ENCODE data around the gene DENND5A.
A peak's percentile ranks its signal among the peaks of the same experiment; 100 is the strongest.

Gene DENND5A

DNA sequence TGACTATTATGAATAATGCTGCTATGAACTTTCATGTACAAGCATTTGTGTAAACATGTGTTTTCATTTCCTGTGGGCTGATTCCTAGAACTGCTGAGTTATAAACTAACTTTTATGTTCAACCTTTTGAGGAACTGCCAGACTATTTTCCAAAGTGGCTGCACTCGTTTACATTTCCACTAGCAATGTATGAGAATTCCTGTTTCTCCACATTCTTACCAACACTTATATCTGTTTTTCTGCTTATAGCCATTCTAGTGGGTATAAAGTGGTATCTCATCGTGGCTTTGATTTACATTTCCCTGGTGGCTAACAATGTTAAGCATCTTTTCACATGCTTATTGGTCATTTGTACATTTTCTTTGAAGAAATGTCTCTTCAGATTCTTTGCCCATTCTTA, 138.5 kb downstream of the DENND5A start:
- no peak overlapping the region for H3K4me3 Mint-ChIP-seq
- no peaks in the 10 kb centered on the region for H3K4me1 Mint-ChIP-seq
- H3K36me3 Mint-ChIP-seq (ENCODE audit: low read depth): peaks cover 30% of the 10 kb centered on the region
- H3K9me3 Mint-ChIP-seq: peaks cover 6% of the 10 kb centered on the region
- no peaks in the 10 kb centered on the region for H3K27me3 Mint-ChIP-seq (ENCODE audit: low read depth)
- H3K27ac Mint-ChIP-seq: no peak overlapping the region
- TF ChIP-seq, protein P1, sequence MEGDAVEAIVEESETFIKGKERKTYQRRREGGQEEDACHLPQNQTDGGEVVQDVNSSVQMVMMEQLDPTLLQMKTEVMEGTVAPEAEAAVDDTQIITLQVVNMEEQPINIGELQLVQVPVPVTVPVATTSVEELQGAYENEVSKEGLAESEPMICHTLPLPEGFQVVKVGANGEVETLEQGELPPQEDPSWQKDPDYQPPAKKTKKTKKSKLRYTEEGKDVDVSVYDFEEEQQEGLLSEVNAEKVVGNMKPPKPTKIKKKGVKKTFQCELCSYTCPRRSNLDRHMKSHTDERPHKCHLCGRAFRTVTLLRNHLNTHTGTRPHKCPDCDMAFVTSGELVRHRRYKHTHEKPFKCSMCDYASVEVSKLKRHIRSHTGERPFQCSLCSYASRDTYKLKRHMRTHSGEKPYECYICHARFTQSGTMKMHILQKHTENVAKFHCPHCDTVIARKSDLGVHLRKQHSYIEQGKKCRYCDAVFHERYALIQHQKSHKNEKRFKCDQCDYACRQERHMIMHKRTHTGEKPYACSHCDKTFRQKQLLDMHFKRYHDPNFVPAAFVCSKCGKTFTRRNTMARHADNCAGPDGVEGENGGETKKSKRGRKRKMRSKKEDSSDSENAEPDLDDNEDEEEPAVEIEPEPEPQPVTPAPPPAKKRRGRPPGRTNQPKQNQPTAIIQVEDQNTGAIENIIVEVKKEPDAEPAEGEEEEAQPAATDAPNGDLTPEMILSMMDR (IDR thresholded peaks at IDR 0.05; ENCODE audit: unreplicated experiment in 3 of 3): no peak

DNA sequence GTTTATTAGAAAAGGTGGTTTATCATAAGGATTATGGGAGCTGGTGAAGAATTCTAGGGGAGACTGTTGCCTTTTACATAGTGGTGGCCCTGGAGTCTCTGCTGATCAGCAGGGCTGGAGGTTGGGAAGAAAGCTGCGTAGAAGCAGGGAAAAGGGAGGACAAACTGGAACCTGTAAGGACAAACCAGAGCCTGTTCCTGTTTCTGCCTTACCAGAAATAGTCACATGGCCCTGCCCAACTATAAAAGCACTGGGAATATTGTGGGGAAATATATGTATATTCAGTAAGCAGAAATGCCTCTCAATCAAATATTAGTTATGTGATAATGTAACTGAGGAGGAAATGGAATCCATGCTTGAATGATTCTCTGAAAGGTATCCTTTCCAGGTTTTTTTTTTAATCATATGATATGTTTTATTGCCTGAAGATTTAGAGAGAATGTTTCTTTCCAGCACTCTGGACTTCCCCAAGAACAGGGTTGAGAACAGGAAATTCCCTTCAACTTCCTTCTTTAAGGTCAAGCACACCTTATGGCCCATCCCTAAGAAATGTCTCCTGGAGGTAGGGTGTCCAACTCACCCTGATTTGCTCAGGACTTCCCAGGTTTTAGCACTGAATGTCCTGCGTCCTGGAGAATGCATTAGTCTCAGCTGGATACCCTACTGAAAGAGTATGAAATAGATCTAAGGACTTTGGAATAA, 139.8 kb downstream of the DENND5A start:
- peaks cover 6% of the 10 kb centered on the region for H3K9me3 Mint-ChIP-seq
- peaks cover 35% of the 10 kb centered on the region for H3K36me3 Mint-ChIP-seq (ENCODE audit: low read depth)
- no peak overlapping the region for H3K27ac Mint-ChIP-seq
- H3K4me3 Mint-ChIP-seq: no peak overlapping the region
- H3K4me1 Mint-ChIP-seq: peaks cover 6% of the 10 kb centered on the region
- no peaks in the 10 kb centered on the region for H3K27me3 Mint-ChIP-seq (ENCODE audit: low read depth)
- TF ChIP-seq, protein P1 (IDR thresholded peaks at IDR 0.05; ENCODE audit: unreplicated experiment in 3 of 3): no peak

DNA sequence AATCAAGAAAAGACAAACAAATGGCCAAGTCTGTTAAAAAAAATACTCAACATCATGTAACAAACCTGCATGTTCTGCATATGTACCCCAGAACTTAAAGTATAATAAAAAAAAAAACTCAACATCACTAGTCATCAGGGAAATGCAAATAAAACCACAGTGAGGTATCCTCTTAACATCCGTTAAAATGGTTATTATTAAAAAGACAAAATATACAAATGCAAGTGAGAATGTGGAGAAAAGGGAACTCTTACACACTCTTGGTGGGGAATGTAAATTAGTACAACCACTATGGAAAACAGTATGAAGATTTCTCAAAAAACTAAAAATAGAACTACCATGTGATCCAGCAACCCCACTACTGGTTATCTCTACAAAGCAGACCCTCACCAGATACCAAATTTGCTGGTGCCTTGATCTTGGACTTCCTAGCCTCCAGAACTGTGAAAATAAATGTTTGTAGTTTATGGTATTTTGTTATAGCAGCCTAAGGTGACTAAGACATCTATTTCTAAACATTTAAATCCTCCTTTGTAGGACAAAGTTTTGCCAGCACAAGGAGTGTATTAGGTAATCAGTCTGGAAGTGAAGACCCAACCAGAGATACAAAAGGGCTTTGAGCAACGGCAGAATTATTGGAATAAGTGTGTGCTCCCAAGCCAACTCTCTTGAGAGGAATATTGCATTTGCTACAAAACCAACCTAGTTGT, 141.4 kb downstream of the DENND5A start:
- peaks cover 8% of the 10 kb centered on the region for H3K9me3 Mint-ChIP-seq
- peaks cover 6% of the 10 kb centered on the region for H3K4me1 Mint-ChIP-seq
- no peak overlapping the region for H3K4me3 Mint-ChIP-seq
- TF ChIP-seq, protein P1 (IDR thresholded peaks at IDR 0.05; ENCODE audit: unreplicated experiment in 3 of 3): no peak
- H3K36me3 Mint-ChIP-seq (ENCODE audit: low read depth): peaks cover 23% of the 10 kb centered on the region
- H3K27me3 Mint-ChIP-seq (ENCODE audit: low read depth): no peaks in the 10 kb centered on the region
- H3K27ac Mint-ChIP-seq: no peak overlapping the region

DNA sequence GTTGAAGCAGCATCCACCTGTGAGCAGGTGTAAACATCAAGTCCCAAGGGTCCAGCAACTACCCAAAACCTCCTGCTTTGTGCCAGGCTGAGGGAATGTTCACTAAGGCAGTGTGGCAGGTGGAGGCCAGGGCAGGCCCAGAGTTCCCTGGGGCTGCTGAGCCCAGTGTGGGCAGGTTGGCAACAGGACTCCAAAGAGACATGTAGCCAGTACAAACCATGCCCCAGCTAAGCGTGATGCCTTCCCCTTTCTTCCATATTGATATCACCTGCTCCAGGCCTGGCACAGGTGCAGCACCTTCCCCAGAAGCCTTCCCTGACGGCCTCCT, 143.7 kb downstream of the DENND5A start:
- Mint-ChIP-seq H3K9me3 (peaks cover 4% of the 10 kb centered on the region), H3K27me3 (ENCODE audit: low read depth) (no peaks in the 10 kb centered on the region), H3K4me1 (peaks cover 6% of the 10 kb centered on the region), H3K4me3 (no peak overlapping the region), H3K36me3 (ENCODE audit: low read depth) (peaks cover 15% of the 10 kb centered on the region), H3K27ac (no peak overlapping the region)
- TF ChIP-seq, protein P1 (IDR thresholded peaks at IDR 0.05; ENCODE audit: unreplicated experiment in 3 of 3): no peak

DNA sequence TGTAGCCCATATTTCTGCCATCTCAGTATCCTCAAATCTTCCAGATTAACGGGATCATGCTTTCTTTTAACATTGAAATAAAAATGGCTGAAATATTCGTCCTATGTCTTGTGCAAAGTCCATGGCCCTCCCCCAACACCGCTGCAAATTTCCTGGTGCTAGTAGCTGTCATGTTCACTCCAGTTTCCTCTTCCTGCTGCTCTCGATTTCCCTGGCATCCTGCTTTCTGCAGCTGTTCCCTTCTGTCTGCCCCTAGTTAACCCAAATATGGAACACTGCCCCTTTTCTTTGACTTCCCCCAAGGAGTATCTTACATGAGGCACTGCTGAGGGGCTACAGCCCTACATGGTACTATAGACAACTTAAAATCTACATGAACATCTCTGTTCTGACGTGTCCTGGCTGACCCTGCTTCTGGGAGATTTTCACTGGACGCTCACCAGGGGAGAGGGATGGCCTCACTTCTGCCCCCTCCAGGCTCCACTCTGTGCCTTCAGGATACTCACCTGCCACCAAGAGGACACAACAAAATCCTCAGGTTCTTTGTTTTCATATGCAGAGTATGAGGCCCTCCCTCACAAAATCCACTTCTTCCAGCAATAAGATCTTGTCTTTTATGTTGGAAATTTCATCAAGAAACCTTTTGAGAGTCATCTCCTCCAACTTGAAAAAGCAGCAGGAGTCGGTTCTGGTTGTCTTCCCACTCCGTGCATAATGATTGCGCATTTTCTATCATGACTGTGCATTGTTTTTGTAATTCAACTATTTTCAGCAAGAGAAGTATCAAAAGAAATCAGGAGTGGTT, 144.3 kb downstream of the DENND5A start:
- no peaks in the 10 kb centered on the region for H3K27me3 Mint-ChIP-seq (ENCODE audit: low read depth)
- TF ChIP-seq, protein P1 (IDR thresholded peaks at IDR 0.05; ENCODE audit: unreplicated experiment in 3 of 3): peak in 1 of 3 experiments; percentile 36
- H3K4me3 Mint-ChIP-seq: no peak overlapping the region
- H3K4me1 Mint-ChIP-seq: peaks cover 6% of the 10 kb centered on the region
- peak overlapping the region; percentile 2 to 24 (median 4) for H3K27ac Mint-ChIP-seq
- H3K9me3 Mint-ChIP-seq: peaks cover 4% of the 10 kb centered on the region
- peaks cover 15% of the 10 kb centered on the region for H3K36me3 Mint-ChIP-seq (ENCODE audit: low read depth)
